Breast epithelium (tissue), 3 donors: ENCODE measurements around the gene TMEM202.
"Not testable (repeated sequence)": the region's sequence is repeated elsewhere in the genome, so short reads cannot be mapped to it uniquely, and the experiment has no call there.

Source experiments
- CTCF ChIP-seq, 3 donors: fragments of 450-650 bp; IDR thresholded peaks; one replicate each; pipeline ENCODE4 v1.5.1; 2016 to 2017; ENCODE audit warnings: antibody characterized with exemption in 3 of 3, mild to moderate bottlenecking in 3 of 3, moderate library complexity in 3 of 3
- POLR2A ChIP-seq: fragments of 450-650 bp; IDR thresholded peaks from one replicate; pipeline ENCODE4 v1.6.1; 2016; ENCODE audit warnings: antibody characterized with exemption, mild to moderate bottlenecking, moderate library complexity
- POLR2AphosphoS5 ChIP-seq, 3 donors: sonication (generic); formaldehyde crosslinking; IDR thresholded peaks; one replicate each; pipeline ENCODE4 v1.6.1; 2017; ENCODE audit warnings: antibody characterized with exemption in 3 of 3

DNA sequence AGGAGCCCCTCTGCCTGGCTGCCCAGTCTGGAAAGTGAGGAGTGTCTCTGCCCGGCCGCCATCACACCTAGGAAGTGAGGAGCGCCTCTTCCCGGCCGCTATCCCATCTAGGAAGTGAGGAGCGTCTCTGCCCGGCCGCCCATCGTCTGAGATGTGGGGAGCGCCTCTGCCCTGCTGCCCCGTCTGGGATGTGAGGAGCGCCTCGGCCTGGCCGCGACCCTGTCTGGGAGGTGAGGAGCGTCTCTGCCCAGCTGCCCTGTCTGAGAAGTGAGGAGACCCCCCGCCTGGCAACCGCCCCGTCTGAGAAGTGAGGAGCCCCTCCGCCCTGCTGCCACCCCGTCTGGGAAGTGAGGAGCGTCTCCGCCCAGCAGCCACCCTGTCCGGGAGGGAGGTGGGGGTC lies 1.8 kb upstream of the TMEM202 start:
- TF ChIP-seq CTCF (IDR thresholded peaks at IDR 0.05); POLR2A; POLR2AphosphoS5 (IDR thresholded peaks at IDR 0.05): not testable (repeated sequence)
